Measurements from ENCODE around the gene USP7.

The USP7 gene

DNA sequence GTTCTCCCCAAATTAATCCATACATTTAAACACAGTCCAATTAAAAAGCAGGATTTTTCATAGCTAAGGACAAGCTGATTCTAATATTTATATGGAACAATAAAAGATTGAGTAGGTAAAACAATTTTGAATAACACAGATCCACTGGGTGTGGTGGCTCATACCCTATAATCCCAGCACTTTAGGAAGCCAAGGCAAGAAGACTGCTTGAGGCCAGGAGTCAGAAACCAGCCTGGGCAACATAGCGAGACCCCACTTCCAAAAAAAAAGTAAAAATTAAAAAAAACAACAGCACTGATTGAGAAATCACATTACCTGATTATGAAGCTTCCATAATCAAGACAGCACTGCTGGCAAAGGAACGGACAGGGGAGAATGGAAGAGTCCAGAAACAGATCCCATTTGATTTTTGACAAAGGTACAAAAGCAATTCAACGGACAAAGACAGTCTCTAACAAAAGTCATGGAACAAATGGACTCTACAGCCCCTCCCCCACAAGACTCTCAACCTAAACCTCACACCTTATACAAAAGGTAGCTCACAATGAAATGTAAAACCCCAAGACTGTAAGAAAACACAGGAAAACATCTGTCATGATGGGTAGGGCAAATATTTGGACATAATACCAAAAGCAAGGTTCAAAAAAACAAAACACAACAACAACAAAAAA is 17.9 kb downstream of the USP7 start:
- DNase-seq (ENCODE audit: low read depth in 1 of 2, low spot score in 1 of 2): no peak
- no peak overlapping the region for H3K4me3 ChIP-seq (replicated peaks; ENCODE audit: insufficient read depth, low read length)
- no peak overlapping the region for H3K27ac ChIP-seq (replicated peaks)
- TF ChIP-seq GABPA (IDR thresholded peaks at IDR 0.05; ENCODE audit: low read depth): no peak
- TF ChIP-seq REST (IDR thresholded peaks at IDR 0.05; ENCODE audit: insufficient replicate concordance, low read depth): no peak
- TF ChIP-seq POLR2AphosphoS5 (IDR thresholded peaks at IDR 0.05; ENCODE audit: low read depth): no peak
- TF ChIP-seq SPI1 (IDR thresholded peaks at IDR 0.05; ENCODE audit: borderline replicate concordance, low read depth): no peak
- TF ChIP-seq CTCF (IDR thresholded peaks at IDR 0.05; ENCODE audit: insufficient read depth, low read length): no peak
- H3K27me3 ChIP-seq (ENCODE audit: insufficient read depth, poor library complexity, severe bottlenecking): no peaks in the 10 kb centered on the region

- DNase-seq (ENCODE audit: low read depth in 1 of 2, low spot score in 1 of 2): peak in 1 of 2 experiments; percentile 43
- no peaks in the 10 kb centered on the region for H3K27me3 ChIP-seq (ENCODE audit: insufficient read depth, poor library complexity, severe bottlenecking)
- TF ChIP-seq CTCF (IDR thresholded peaks at IDR 0.05; ENCODE audit: insufficient read depth, low read length) (no peak), GABPA (IDR thresholded peaks at IDR 0.05; ENCODE audit: low read depth) (no peak), POLR2AphosphoS5 (IDR thresholded peaks at IDR 0.05; ENCODE audit: low read depth) (no peak), SPI1 (IDR thresholded peaks at IDR 0.05; ENCODE audit: borderline replicate concordance, low read depth) (no peak), REST (IDR thresholded peaks at IDR 0.05; ENCODE audit: insufficient replicate concordance, low read depth) (no peak)
- H3K4me3 ChIP-seq (replicated peaks; ENCODE audit: insufficient read depth, low read length): no peak overlapping the region
- no peak overlapping the region for H3K27ac ChIP-seq (replicated peaks)
These were observed 19.5 kb downstream of the USP7 start for GRCh38 chr16:8943966-8944759.

GRCh38 chr16:8943001-8943763 is 20.5 kb downstream of the USP7 start:
- no peak for DNase-seq (ENCODE audit: low read depth in 1 of 2, low spot score in 1 of 2)
- H3K27me3 ChIP-seq (ENCODE audit: insufficient read depth, poor library complexity, severe bottlenecking): no peaks in the 10 kb centered on the region
- H3K4me3 ChIP-seq (replicated peaks; ENCODE audit: insufficient read depth, low read length): no peak overlapping the region
- H3K27ac ChIP-seq (replicated peaks): no peak overlapping the region
- TF ChIP-seq CTCF (IDR thresholded peaks at IDR 0.05; ENCODE audit: insufficient read depth, low read length) (no peak), GABPA (IDR thresholded peaks at IDR 0.05; ENCODE audit: low read depth) (no peak), SPI1 (IDR thresholded peaks at IDR 0.05; ENCODE audit: borderline replicate concordance, low read depth) (no peak), POLR2AphosphoS5 (IDR thresholded peaks at IDR 0.05; ENCODE audit: low read depth) (no peak), REST (IDR thresholded peaks at IDR 0.05; ENCODE audit: insufficient replicate concordance, low read depth) (no peak)

All from HL-60 (cell line).